Stimulated activated CD4-positive, alpha-beta T cell treated with anti-CD3 and anti-CD28 coated beads, TNF-alpha, amount 100 ng/mL, for 4 hours (primary cell): Measurements from ENCODE around the gene TCF7L1.
"Not testable (repeated sequence)": the region's sequence is repeated elsewhere in the genome, so short reads cannot be mapped to it uniquely, and the experiment has no call there.

Source experiments
- DNase-seq, 3 experiments: peaks; one replicate each; pipeline ENCODE4 v3.0.0-alpha.2; 2020; ENCODE audit warnings: low read depth in 3 of 3

Gene TCF7L1

DNA sequence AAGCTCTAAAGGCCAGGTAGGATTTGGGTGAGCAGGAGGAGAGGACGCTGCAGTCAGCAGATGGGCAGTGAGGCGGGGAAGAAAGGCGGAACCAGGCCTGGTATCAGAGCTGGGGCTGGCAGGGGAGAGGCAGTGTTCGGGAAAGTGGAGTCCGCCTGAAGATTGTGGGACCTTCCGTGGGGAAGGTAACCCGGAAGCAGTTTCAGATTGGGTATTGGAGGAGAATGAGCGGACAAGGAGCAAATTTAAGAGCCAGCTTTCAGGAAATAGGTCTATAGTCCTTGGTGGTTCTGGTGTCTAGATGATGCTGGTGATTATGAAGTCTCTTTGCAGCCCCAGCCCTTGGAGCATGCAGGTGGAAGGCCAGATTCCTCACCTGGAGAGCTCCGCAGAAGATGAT, 51.0 kb downstream of the TCF7L1 start:
- DNase-seq = no peak

DNA sequence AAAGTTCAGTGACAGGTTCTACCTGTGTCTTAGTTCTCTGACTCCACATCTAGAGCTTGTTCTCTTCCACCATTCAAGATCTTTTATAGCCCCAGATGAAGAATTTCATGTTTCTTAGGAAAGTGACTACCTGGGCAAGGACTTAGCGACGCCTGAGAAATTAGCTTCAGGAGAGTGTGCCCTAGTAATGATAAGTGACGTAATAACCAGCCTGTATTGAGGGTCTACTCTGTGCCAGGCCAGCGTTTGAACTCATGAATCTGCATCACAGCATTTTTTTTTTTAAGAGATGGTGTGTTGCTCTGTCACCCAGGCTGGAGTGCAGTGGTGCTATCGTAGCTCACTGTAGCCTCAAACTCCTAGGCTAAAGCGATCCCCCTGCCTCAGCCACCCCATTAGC, 51.8 kb downstream of the TCF7L1 start:
- no peak for DNase-seq

DNA sequence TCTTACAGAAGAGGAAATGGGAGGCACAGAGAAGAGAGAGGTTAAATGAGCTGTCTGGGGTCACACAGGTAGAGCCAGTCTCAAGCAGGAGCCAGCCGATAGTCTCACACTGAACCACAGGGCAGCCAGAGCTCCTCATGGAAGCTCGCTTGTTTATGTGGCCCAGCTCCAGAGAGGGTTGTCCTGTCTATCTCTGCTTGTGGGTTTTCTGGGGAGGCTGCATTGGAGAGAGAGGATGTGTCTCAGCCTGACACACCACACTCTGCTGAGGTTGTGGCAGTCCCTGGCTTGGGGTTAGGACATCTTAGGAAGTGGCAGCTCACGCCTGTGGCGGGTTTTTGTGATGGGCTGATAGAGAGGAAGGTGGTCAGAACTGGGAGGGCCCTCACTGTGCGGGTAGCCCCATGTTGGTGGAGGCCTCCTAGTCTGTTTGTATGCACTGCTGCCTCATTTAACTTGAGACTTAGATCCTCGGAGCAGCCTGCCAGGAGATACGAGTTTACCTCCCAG, 52.3 kb downstream of the TCF7L1 start:
- DNase-seq = no peak

DNA sequence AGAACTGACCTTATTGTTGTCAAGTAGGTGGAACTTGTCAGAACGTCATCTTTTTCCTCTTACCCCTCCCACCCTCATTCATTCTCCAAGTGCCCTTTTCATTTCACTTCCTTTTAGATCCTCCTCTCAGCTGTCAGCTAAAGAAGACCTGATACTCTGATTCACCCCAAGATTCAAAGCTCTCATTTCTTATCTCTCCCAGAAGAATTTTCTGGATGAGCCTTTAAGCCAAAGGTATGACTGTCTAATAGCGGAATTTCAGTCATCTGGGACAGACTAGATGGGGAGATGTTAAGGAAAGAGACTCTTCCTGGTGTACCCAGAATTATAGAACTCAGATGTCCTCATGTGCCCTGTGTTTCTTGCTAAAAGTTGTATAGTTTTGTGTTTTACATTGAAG, 53.9 kb downstream of the TCF7L1 start:
- DNase-seq = no peak

DNA sequence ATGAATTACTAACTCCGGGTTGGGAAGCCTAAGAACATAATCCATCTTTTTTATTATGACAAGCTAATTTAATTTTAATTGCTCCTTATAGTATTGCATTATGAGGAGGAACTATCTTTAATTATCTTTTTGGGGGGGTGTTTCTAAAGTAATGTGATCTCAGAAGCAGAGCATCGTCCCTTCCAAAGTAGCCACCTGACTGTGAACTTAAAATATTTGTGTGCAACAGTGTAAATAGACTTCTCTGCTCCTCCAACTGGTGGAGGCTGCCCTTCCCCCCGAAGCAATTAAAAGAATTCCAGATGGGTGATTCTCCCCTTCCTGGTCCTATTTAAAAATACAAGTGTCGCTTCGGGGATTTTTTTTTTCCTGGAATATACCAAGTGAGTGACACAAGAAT, 55.7 kb downstream of the TCF7L1 start:
- DNase-seq = no peak

DNA sequence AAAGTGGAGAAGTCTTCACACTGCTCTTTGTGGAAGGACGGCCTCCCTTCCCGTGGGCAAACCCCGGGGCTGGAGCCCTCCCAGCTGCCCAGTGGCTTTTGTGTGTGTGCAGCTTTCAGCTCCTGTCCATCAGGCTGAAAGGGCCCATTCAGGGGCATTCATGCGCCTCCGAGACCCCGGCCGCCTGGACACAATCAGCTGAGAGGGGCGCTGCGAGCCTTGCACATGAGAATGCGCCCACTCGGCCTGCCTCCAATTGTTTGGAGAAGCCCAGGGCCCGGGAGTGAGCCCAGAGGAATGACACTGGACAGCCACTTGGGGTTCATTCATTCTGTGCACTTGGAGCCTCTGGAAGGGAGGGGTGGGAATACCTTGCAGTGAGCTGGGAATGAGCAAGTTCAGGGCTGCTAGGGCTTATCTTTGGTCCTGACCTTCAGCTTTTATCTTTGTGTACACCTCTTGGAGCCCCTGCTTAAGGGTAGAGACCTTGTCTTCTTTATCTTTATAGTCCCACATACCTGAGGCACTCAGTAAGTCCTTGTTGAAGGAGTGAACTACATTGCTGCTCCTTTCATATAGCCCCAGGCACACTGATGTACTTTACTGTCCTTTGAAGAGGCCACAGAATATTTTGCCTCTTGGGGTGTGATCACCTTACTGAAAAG, 56.5 kb downstream of the TCF7L1 start:
- DNase-seq = no peak

DNA sequence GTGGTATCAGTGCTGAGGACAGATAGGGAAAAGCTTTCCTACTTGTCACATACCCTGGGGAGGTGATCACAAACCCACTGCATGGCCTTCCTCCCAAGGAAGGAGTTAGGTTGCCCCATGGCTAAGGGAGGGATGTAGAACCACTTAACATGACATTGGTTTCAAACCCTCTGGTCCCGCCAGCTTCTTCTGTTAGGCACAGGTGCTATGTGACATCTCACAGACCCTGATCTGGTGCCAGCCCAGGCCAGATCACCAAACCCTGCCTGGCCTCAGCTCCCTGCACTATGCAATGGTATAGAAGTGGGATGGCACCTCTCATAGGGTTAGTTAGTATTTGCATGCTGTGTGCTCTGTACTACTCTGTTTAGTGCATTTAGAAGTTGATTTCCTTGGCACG, 58.0 kb downstream of the TCF7L1 start:
- no peak for DNase-seq

DNA sequence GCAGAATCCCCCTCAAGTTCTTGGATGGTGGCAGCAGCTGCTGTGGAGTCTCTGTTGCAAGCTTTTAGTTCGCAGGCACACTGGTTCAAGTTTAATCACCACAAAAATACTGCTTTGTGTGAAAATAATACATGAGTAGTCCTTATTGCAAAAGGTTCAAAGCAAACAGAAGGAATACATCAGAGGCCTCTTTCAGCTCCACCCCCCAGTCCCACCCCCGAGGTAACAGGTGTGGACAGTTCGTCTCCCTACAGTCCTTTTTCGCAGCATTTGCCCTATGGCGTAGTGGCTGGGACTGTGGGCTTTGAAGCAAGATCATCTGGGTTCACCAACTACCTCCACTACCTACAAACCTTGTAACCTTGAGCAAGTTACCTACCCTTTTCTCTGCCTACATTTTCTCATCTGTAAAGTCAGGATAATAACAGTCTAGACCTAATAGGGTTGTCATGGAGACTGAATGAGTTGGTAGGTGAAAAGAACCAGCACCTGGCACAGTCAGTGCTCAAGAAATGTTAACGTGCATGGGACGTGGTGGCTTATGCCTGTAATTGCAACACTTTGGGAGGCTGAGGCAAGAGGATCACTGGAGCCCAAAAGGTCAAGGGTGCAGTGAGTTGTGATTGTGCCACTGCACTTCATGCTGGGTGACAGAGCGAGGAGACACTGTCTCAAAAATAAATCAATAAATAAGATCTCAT, 61.7 kb downstream of the TCF7L1 start:
- DNase-seq = no peak

DNA sequence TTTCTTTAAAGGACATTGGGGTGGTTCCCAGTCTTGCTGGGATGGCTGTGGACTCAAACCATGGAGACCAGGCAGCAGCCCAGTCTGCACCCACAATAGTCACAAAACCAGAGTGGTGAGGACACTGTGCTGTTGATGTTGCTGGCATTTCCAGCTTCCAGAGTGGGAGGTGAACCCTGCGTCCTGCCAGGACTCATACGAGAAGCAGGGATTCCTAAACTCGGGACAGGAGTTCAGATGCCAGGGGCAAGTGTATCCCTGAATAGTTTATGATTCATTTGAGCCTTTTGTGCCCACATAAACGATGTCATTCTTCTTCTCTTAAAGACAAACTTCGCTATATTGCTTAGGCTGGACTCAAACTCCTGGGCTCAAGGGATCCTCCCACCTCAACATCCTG, 62.8 kb downstream of the TCF7L1 start:
- DNase-seq = no peak

DNA sequence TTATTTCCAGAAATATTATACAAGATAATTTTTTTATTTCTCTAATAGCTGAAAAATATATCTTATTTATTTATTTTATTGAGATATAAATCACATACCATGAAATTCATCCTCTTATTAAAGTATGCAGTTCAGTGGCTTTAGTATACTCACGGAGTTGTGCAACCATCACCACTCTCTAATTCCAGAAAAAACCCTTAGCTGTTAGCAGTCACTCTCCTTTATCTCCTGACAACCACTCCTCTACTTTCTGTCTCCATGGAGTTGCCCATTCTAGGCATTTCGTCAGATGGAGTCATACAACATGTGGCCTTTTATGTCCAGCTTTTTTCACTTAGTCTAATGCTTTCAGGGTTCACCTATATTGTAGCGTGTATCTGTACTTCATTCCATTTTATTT, 66.5 kb downstream of the TCF7L1 start:
- no peak for DNase-seq

DNA sequence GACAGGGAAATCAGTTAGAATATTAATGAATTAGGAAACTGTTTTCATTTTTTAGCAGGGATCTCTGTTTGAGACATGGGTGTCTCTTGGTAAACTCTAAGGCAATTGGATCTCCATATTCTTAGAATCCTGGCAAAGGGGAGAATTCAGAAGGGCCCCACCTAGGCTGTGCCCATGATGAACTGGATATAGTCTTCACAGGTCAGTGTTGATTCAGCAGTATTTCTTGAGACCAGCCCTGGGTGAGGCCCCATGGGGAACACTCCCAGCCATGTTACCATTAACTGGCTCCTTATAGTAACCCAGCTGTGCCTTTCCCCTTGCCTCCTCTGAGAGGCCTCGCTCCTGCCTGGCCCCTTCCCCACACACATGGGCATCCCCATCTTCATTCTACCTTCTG, 76.7 kb downstream of the TCF7L1 start:
- DNase-seq = no peak

DNA sequence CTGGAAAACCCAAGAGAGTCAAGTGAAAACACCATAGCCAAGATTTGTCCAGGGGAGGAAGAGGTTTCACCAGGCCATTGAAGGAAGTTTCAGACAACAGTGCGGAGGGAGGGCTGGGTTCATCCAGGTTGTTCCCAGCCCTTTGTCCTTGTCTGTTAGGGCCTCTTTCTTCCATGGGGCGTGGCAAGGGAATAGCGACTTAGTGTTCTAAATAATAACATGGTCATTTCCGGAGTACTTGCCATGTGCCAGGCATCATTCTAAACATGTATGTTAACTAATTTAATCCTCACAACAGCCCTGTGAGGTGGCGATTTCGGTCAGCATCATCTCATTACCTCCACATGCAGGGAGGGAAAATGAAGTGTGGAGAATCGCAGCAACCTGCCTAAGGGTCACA, 77.3 kb downstream of the TCF7L1 start:
- no peak for DNase-seq

DNA sequence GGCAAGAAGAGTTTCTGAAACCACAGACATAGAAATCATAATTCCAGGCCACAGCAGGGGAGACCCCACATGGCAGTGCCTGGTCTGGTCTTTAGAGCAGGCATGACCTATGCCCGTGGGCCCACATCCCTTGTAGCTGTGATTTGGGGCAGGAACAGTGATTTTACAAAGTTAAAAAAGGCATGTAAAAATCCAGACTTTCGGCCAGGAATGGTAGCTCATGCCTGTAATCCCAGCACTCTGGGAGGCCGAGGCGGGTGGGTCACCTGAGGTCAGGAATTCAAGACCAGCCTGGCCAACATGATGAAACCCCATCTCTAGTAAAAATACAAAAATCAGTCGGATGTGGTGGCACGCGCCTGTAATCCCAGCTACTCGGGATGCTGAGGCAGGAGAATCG, 78.4 kb downstream of the TCF7L1 start:
- not testable (repeated sequence) for DNase-seq

DNA sequence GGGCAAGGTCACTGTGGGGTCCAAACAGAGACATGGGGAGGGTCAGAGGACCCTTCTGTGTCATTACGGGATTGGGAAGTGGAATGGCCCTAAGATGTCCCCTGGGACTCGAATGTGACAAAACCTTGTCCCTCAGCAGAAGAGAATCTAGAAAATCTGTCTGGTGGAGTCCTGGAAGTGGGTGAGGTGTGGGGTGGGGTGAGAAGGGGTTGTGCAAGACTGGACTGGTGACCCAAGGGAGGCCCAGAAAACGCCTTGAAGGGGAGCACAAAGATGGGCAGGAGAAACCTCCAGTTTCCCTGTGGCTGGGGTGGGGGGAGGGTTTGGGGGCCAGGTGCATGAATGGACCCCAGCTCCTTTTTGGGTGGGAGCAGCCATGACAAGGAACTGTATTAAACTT, 79.6 kb downstream of the TCF7L1 start:
- DNase-seq = no peak

DNA sequence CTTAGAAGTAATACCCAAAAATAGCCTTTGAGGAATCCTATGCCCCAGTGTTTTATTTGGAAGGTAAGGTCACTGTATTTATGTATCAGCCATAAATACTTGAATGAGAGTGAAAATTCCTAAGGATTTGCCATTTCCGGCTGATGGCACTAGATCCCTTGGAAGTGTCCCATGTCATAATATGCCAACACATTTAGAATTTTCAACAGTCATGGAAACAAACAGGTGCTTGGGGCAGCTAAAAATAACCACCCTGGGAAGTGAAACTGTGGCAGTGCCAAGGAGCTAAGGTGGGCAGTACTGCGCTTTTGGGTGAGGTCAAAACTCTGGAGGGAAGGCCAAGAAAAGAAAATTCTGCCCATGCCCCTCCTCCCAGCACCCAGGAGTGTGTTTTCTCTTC, 80.2 kb downstream of the TCF7L1 start:
- no peak for DNase-seq

DNA sequence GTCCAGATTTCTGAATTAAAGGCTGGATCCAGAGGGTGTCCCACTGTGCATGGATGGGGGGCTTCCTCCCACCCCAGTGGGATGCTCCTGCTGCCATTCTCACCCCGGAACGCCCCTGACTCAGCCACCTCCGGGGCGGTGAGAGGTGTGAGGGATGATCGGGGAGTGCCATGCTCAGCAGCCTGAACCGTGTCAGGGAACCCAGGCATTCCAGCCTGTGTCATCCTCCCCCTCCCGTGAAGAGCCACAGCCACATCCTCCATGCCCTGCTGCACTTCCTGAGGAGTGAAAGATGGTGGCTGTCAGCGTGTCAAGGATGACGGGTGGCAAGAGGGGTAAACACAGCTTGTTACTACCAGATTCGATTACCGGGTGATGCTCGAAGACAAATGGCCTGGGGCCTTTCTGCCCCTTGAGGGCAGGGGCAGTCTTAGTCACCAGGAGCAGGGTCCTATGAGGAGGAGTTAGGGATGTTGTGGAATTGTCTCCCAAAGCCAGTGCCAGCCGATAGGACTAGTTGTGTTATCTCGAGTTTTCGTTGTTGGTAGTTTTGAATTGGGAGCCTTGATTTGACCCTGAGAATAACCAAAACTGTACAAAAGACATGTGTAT, 80.8 kb downstream of the TCF7L1 start:
- no peak for DNase-seq

DNA sequence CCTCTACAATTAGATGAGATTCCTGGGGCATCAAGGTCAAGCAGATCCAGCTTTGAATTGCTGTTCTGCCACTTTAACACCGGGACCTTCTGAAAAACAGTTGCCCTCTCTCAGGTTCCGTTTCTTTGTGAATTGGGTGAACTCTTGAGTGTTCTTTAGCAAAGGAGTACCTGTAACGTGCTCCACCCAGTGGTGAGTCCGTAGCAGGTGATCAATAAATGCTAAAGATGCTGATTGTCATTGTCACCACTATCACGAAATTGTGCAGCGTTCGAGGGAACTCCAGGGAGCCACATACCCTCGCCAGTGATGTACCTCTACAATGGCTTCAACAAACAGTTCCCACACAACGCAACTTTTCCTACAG, 81.9 kb downstream of the TCF7L1 start:
- no peak for DNase-seq

DNA sequence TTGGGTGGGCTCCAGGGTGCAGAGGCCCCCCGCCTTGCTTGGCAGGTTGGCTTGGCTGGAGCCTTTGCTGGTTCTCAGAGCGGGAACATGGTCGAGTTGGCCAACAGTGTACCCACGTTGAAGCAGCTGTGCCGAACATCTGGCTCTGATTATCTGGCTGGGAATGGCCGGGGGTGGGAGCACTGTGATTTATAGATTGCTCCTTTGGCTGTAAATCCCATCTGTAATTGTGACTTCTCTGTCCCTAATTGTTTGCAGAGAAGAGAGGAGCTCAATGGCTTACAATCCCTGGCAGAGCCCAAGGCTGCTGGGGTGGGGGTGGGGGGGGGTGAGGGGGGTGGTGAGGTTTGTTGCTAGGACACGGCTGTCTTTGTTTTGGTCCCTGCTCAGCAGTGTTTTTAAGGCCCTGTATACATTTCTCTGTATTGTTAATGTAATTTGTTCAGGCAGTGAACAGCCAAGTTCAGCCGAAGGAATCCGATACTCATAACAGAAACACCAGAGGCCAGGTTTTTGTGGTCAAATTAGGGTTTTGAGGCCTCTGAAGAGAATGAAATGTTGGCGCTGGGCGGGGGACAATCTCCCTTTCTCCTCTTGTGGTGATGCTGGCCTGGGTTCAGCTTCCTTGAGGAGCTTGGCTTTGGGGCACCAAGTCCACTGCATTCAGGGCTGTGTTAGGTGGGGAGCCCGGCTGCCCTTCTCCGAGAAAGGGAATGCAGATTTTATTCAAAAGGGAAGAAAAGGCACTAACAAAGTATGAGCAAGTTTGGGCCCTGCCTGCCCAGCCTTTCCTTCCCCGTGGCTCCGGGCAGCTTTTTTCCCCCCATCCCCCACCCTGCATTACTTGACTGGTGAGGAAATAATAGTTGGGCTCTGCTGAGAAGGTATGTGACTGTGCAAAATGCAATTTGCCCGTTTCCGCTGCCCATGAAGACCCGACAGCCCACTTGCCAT, 82.5 kb downstream of the TCF7L1 start:
- no peak for DNase-seq

DNA sequence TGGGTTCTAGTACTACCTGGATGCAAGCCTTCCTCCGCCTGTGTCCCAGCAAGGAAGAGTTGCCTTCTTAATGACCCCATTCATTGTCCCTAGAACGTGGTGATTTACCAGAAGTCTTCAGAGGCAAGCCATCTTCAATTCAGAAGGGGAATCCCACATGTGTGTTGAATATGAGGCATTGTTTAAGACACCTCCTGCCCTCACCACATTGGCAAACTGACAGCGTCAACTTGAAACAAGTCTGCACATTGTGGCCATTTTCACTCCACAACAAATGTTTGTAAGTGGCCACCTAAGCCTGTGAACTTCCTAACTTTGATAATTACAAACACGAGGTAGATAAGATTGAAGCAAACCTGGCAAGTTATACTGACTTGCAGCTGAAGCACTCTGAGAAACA, 83.7 kb downstream of the TCF7L1 start:
- no peak for DNase-seq

DNA sequence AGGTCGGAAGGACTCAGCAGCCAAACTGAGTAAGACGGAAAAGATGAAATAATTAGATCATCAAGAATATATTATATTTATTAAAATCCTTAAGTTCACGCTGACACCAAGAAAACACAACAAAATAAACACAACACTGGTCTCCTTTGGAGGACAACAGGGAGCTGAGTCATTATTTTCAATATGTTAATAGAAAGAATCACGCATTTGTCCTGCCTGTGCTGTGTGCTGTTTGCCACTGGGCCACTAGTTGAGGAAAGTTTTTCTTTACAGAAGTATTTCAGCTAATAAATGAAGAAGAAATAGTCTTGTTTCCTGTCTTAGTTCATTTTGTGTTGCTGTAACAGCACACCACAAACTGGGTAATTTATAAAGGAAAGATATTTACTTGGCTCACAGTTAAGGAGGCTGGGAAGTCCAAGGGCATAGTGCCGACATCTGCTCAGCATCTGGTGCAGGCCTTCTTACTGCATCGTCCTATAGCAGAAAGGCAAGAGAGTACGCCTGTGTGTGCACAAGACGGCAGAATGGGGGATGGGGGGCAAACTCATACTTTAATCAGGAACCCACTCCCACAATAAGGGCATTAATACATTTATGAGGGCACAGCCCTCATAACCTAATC, 88.0 kb downstream of the TCF7L1 start:
- DNase-seq = no peak

DNA sequence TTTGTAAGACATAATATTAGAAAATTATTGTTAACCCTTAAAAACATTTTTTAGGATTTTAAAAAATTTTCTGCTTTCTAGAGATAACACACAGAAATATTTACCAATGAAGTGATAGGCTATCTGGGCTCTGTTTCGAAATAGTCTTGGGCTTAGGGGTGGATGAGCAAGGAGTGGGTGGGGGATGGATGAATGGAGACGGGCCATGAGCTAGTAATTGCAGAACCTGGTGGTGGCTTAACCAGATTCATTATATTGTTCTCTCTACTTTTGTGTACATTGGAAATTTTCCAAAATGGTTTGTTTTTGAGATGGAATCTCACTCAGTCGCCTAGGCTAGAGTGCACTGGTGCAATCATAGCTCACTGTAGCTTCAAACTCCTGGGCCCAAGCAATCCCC, 89.6 kb downstream of the TCF7L1 start:
- no peak for DNase-seq

DNA sequence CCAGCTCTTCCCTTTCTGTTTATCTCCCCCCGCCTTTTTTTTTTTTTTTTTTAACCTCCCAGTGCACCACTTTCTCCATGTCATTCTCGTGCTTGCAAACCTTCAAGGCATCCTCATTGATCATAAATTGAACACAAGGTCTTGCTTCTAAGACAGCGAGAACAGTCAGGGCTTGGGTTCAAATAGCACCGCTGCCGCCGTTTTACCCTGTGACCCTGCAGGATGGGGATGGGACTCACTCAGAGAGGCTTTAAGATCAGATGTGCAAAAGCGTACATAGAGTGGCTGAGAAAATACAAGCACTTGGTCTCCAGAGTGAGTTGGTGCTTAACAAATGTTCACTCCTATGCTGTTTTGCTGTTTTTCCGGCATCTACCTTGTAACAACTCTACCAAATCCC, 93.6 kb downstream of the TCF7L1 start:
- no peak for DNase-seq
